Esophagus (tissue), 2 donors: ENCODE results near the gene SERHL2. TPM values are rescaled to one million over a fixed set of nuclear protein-coding genes. Genes with fewer than 3 reads are reported as not detected.
"Not testable (repeated sequence)": the region's sequence is repeated elsewhere in the genome, so short reads cannot be mapped to it uniquely, and the experiment has no call there.

ENCODE experiments used
- H3K27ac ChIP-seq, 2 donors: one replicate each; pipeline ENCODE4 v1.5.1; 2013; ENCODE audit warnings: low read depth in 2 of 2, mild to moderate bottlenecking in 2 of 2, inconsistent platforms in 1 of 2, low read length in 1 of 2, moderate library complexity in 1 of 2
- H3K27me3 ChIP-seq, 2 donors: one replicate each; pipeline ENCODE4 v1.6.1; 2013; ENCODE audit warnings: low read length in 2 of 2, control low read depth in 1 of 2, mild to moderate bottlenecking in 1 of 2; ENCODE audit not compliant: insufficient read depth in 2 of 2, control insufficient read depth in 1 of 2
- H3K36me3 ChIP-seq, 2 donors: one replicate each; pipeline ENCODE4 v1.6.1; 2013; ENCODE audit warnings: low read length in 1 of 2; ENCODE audit not compliant: control insufficient read depth in 2 of 2, insufficient read depth in 2 of 2
- H3K4me1 ChIP-seq, 2 donors: one replicate each; pipeline ENCODE4 v1.6.1; 2013; ENCODE audit warnings: low read length in 1 of 2; ENCODE audit not compliant: control insufficient read depth in 2 of 2, insufficient read depth in 2 of 2
- H3K4me3 ChIP-seq, 2 donors: one replicate each; pipeline ENCODE4 v1.5.1; 2013; ENCODE audit warnings: low read length in 2 of 2, mild to moderate bottlenecking in 2 of 2, low read depth in 1 of 2, moderate library complexity in 1 of 2
- H3K9me3 ChIP-seq, 2 donors: one replicate each; pipeline ENCODE4 v1.6.1; 2013; ENCODE audit warnings: mild to moderate bottlenecking in 2 of 2, low read depth in 1 of 2, low read length in 1 of 2, moderate library complexity in 1 of 2; ENCODE audit not compliant: control insufficient read depth in 2 of 2, insufficient read depth in 1 of 2
- WGBS, 2 donors: extraction: QIAGEN DNeasy Blood & Tissue Kit; methylation state at CpG; one replicate each; pipeline ENCODE4 v1.1.7; 2013; 5-methylcytosine and 5-hydroxymethylcytosine counted together
- polyA plus RNA-seq, 2 donors: library from polyadenylated mRNA; stranded (reverse); fragments of 200-250 nt; gene quantifications; one replicate each; pipeline ENCODE4 v1.2.3, GENCODE V29; 2013
- donor health status: healthy with polysubstance abuse.
- donor health status: Bipolar disorder and iron deficiency.

The SERHL2 gene
- polyA plus RNA-seq, 2 donors, result 1.5 to 6.0 TPM

GRCh38 chr22:42517103-42517502 lies 36.7 kb upstream of the SERHL2 start:
- not testable (repeated sequence) for H3K27me3 ChIP-seq, H3K9me3 ChIP-seq, H3K27ac ChIP-seq, H3K4me3 ChIP-seq, H3K4me1 ChIP-seq
- H3K36me3 ChIP-seq, result peaks cover 0 to 18% of the 10 kb centered on the region in 2 donors
- 96 to 97% methylated on average over 7 of the region's 7 CpGs for whole genome bisulfite sequencing, 2 donors

DNA sequence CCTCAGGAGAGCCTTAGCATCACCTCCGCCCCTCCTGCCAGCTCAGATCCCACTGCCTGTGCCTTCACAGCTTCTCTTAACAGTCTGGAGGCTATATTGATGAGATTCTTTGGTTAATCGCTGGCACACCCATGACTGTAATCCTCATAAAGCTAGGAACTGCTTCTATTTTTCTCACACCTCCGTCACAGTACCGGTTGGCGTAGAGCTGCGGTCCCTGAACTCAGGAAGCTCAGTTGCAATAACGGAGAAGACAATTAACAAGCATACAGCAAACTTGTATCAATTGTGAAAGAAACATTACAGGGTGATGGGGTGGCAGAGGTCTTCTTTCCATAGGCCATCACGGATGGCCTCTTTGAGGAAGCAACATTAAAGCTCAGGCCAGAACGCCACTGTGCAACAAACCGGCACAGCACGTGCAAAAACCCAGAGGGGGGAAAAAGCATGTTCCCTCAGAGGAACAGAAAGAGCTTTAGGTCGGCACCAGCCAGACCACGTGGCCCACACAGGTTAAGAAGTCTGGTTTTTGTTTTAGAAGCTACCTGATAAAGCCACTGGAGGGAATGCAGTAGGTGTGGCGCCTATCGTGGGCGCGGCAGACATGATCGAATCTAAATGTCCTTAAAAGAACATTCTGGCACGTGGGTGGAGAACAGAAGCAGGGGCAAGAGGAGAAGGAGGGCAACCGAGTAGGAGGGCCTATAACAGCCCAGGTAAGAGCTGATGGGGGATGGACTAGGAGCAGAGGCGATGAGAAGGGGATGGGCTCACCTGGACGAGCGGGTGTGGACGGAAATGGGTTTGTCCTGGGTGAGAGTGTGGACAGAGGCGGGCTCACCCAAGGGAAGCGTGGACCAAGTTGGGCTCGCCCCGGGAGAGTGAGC lies 34.9 kb upstream of the SERHL2 start:
- 12 to 38% methylated on average over 6 to 19 of the region's 28 CpGs for WGBS, 2 donors

GRCh38 chr22:42519525-42520401 lies 34.0 kb upstream of the SERHL2 start, which contains the start of gene RRP7A:
TSS of gene RRP7A (minus strand) at chr22:42519796. CDS start at chr22:42519786, 10 bp downstream.
- Histone ChIP-seq H3K27ac (peak within 1 kb of the TSS; percentile 37 to 68), H3K4me1 (peaks cover 0 to 3% of the 10 kb centered on the region in 2 donors), H3K27me3 (no peaks in the 10 kb centered on the region), H3K36me3 (peaks cover 0 to 11% of the 10 kb centered on the region in 2 donors), H3K4me3 (peak within 1 kb of the TSS; percentile 64 to 96), H3K9me3 (no peaks in the 10 kb centered on the region)
- 5 to 6% methylated on average over 44 to 65 of the region's 65 CpGs for WGBS, 2 donors

More for the DNA sequence above, 34.9 kb upstream of the SERHL2 start:
- peak overlapping the region in 1 of 2 donors; percentile 68 for H3K27ac ChIP-seq
- peak overlapping the region; percentile 64 to 96 for H3K4me3 ChIP-seq
- not testable (repeated sequence) for H3K9me3 ChIP-seq, H3K27me3 ChIP-seq, H3K4me1 ChIP-seq
- H3K36me3 ChIP-seq, result peaks cover 0 to 15% of the 10 kb centered on the region in 2 donors

DNA sequence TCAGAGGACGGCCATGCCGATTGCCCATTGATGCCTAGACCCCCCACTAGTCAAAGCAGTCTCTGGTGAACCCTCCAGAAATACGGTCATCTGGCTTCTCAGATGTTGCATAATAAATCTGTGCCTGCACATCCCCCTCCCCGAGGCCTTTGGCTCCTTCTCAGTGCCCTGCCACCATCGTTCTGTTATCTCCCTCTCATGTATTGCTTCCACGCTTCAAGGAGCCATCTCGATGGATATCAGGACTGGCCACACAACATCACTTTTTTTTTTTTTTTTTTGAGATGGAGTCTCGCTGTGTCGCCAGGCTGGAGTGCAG lies 32.6 kb upstream of the SERHL2 start:
- no peaks in the 10 kb centered on the region for H3K27me3 ChIP-seq
- WGBS, 2 donors, result 91 to 92% methylated on average over 9 of the region's 9 CpGs
- H3K9me3 ChIP-seq, result no peaks in the 10 kb centered on the region
- no peak overlapping the region for H3K27ac ChIP-seq
- peaks cover 0 to 3% of the 10 kb centered on the region in 2 donors for H3K4me1 ChIP-seq
- H3K36me3 ChIP-seq, result peaks cover 0 to 2% of the 10 kb centered on the region in 2 donors
- no peak overlapping the region for H3K4me3 ChIP-seq

DNA sequence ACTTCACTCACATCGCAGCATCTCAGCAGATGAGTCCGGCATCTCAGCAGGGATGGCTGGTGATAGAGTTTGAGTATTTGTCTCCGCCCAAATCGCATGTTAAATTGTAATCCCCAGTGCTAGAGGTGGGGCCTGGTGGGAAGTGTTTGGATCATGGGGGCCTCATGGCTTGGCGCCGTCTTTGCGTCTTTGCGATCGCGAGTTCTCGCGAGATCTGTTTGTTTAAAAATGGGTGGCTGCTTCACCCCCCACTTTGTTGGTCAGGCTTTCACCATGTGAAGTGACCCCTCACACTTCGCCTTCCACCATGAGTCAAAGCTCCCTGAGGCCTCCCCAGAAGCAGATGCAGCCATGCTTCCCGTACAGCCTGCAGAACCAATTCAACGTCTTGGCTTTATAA lies 31.2 kb upstream of the SERHL2 start:
- Histone ChIP-seq H3K36me3 (no peaks in the 10 kb centered on the region), H3K27ac (no peak overlapping the region), H3K4me1 (peaks cover 0 to 3% of the 10 kb centered on the region in 2 donors), H3K27me3 (no peaks in the 10 kb centered on the region), H3K4me3 (no peak overlapping the region), H3K9me3 (no peaks in the 10 kb centered on the region)
- 94 to 96% methylated on average over 15 of the region's 15 CpGs for WGBS, 2 donors

DNA sequence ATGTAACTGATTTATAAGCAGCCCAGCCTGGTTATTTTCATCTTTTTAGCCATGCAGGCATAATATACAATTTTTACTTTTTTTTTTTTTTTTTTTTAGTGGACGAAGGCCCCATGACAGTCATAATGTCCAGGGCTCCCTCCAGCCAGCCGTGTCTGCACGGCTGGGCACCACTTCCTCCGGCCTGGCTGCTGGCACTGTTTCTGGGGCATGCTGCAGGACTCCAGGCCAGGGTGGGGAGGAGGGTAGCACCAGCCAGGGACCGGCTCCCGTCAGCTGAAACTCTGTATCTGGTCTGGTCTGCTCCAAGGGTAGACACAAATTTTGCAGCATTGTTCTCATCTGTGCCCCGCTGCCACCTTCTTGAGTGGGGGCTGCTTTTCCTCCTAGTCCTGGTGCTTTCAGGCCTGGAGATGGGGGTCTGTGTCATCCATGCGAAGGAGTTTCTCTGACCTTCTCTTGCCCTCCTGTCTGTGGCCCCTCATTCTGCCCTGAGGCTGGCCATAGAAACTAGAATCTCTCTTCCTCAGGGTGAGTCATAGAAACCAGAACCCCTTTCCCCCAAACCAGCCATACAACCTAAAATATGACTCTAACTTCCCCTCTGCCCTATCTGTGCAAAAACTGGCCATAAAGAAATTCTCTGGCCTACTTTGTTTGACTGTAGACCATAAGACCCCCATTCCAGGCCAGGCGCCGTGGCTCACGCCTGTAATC lies 25.0 kb upstream of the SERHL2 start:
- Histone ChIP-seq H3K4me1 (no peaks in the 10 kb centered on the region), H3K27me3 (no peaks in the 10 kb centered on the region), H3K4me3 (no peak overlapping the region), H3K36me3 (no peaks in the 10 kb centered on the region), H3K9me3 (no peaks in the 10 kb centered on the region), H3K27ac (no peak overlapping the region)
- WGBS, 2 donors, result 95 to 97% methylated on average over 11 of the region's 11 CpGs

- not testable (repeated sequence) for H3K27me3 ChIP-seq, H3K4me1 ChIP-seq, H3K27ac ChIP-seq, H3K36me3 ChIP-seq, H3K4me3 ChIP-seq, H3K9me3 ChIP-seq
- WGBS, 2 donors, result 94 to 96% methylated on average over 8 of the region's 8 CpGs
These were observed 24.3 kb upstream of the SERHL2 start for GRCh38 chr22:42529435-42529834.

GRCh38 chr22:42531401-42532084 lies 22.2 kb upstream of the SERHL2 start:
- not testable (repeated sequence) for H3K36me3 ChIP-seq, H3K27me3 ChIP-seq, H3K4me3 ChIP-seq, H3K9me3 ChIP-seq, H3K27ac ChIP-seq, H3K4me1 ChIP-seq
- 87 to 89% methylated on average over 24 of the region's 24 CpGs for WGBS, 2 donors

DNA sequence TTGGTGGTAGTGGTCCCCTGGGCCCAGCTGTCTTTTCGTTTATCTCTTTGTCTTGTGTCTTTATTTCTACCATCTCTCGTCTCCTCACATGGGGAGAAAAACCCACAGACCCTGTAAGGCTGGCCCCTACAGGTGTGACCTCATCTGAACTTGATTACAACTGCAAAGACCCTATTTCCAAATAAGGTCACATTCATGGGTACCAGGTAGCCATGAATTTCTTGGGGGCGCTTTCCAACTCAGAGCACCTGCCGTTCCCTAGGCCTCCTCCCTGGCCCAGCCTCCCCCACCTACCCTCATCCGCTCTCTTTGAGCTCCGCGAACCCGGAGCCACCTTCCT lies 20.1 kb upstream of the SERHL2 start:
- Histone ChIP-seq H3K27me3 (no peaks in the 10 kb centered on the region), H3K4me1 (no peaks in the 10 kb centered on the region), H3K27ac (no peak overlapping the region), H3K36me3 (no peaks in the 10 kb centered on the region), H3K4me3 (no peak overlapping the region), H3K9me3 (no peaks in the 10 kb centered on the region)
- WGBS, 2 donors, result 84 to 88% methylated on average over 8 of the region's 8 CpGs
